22Rv1 (cell line): Measurements from ENCODE around the gene KCNIP4.
A peak's percentile ranks its signal among the peaks of the same experiment; 100 is the strongest.

Source experiments
- H3K27ac ChIP-seq: fragments of 450-650 bp; 2 replicates; pipeline ENCODE4 v1.5.1; 2017
- ZFX ChIP-seq: fragments of 450-650 bp; IDR thresholded peaks from 2 replicates; pipeline ENCODE4 v1.6.1; 2017; ENCODE audit warnings: antibody characterized with exemption, borderline replicate concordance
- TF ChIP-seq, protein P1 (sequence below): fragments of 450-650 bp; IDR thresholded peaks from 2 replicates; pipeline ENCODE4 v1.5.1; 2017; ENCODE audit warnings: mild to moderate bottlenecking

The KCNIP4 gene

GRCh38 chr4:20700007-20700761 is 1248.4 kb downstream of the KCNIP4 start, which contains the start of gene PACRGL:
TSS of gene PACRGL (plus strand) at chr4:20700458. CDS start at chr4:20704482, 4,024 bp downstream.
- peak within 1 kb of the TSS; percentile 44 for H3K27ac ChIP-seq
- no peak for TF ChIP-seq ZFX
- TF ChIP-seq, protein P1, sequence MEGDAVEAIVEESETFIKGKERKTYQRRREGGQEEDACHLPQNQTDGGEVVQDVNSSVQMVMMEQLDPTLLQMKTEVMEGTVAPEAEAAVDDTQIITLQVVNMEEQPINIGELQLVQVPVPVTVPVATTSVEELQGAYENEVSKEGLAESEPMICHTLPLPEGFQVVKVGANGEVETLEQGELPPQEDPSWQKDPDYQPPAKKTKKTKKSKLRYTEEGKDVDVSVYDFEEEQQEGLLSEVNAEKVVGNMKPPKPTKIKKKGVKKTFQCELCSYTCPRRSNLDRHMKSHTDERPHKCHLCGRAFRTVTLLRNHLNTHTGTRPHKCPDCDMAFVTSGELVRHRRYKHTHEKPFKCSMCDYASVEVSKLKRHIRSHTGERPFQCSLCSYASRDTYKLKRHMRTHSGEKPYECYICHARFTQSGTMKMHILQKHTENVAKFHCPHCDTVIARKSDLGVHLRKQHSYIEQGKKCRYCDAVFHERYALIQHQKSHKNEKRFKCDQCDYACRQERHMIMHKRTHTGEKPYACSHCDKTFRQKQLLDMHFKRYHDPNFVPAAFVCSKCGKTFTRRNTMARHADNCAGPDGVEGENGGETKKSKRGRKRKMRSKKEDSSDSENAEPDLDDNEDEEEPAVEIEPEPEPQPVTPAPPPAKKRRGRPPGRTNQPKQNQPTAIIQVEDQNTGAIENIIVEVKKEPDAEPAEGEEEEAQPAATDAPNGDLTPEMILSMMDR: no peak

GRCh38 chr4:20698820-20699219 is 1249.8 kb downstream of the KCNIP4 start:
- no peak overlapping the region for H3K27ac ChIP-seq
- no peak for TF ChIP-seq ZFX
- TF ChIP-seq, protein P1: no peak

DNA sequence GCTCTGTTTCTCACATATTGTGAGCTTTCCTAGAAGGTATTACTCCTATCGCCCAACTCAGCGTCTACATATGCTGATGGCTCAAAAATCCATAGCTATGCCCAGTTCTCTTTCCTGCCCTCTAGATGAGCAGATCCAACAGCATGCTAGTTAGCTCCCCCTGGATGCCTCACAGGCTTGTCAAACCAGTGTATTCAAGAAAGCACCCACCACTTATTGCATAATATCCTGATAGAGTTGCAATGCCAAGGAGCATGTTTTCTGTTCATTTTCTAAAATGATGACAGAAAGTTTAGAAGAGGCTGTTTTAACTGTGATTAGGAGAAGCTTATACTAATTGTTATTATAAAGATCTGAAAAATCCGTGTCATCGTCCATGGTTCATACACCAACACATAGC is 1250.2 kb downstream of the KCNIP4 start:
- TF ChIP-seq ZFX: no peak
- TF ChIP-seq, protein P1: no peak

GRCh38 chr4:20696815-20697214 is 1251.8 kb downstream of the KCNIP4 start:
- H3K27ac ChIP-seq: no peak overlapping the region
- TF ChIP-seq ZFX: no peak
- TF ChIP-seq, protein P1: no peak

More for the DNA sequence above, 1250.2 kb downstream of the KCNIP4 start:
- no peak overlapping the region for H3K27ac ChIP-seq

DNA sequence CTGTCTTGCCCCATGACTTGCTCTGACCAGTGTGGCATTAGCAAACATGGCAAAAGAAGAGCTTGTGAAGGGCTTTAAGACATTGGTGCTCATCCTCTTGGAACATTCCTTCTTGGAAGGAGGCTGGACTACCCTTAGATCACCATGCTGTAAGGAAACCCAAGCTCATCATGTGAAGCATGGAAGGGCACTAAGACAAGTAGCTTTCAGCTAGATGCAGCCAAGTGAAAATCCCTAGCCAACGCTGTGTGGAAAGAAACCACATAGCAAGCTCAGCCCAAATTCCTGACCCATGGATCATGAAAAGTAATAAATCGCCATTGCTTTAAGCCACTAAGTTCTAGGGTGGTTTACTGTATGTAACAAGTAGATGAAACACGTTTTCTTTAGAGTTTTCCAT is 1260.7 kb downstream of the KCNIP4 start:
- no peak for TF ChIP-seq ZFX
- TF ChIP-seq, protein P1: no peak
- no peak overlapping the region for H3K27ac ChIP-seq

DNA sequence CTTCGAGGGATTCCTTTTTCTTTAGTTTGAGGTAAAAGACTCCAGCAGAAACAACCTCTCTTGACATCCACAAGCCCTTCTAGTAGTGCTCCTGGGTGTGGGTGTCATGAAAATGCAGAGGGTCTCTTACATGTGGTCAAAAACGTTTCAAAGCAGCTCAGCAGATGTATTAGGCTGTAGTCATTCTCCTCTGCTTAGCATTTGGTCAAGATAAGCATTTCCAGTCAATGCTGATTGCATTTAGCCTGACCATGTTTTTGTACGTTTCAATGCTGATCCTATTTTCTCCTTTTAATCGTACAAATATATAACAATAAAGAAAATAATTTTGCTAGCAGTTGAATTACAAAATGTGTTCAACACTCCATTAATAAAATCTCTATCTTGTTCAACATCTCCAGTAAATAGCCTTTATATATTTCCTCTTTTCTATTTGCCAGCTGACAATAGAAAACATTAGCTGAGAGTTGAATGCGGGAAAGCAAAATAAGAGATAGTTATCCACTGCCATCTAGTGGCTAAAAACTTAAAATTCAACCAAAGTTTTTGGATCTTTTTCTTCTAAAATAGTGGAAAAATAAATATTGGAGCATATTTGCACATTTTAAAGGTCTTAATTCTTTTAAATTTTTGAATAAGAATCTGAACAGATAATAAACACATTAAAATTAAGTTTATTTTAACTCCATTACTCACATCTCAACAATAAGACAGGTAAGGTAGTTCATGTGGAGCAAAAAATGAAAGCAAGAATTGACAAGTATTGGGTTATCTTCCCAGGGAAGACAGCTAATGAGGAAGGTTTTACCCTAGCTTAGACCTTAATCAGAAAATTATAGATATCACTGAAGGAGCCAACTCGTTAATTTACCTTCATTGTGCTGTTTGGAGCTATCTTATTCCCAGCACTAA is 1263.5 kb downstream of the KCNIP4 start:
- no peak overlapping the region for H3K27ac ChIP-seq
- TF ChIP-seq ZFX: no peak
- TF ChIP-seq, protein P1: peak; percentile 80

GRCh38 chr4:20683766-20684165 is 1264.8 kb downstream of the KCNIP4 start:
- H3K27ac ChIP-seq: no peak overlapping the region
- TF ChIP-seq ZFX: no peak
- TF ChIP-seq, protein P1: no peak
